Gastroesophageal sphincter (tissue), 4 donors: ENCODE results near the gene NAT8L. TPM values are rescaled to one million over a fixed set of nuclear protein-coding genes. Genes with fewer than 3 reads are reported as not detected.

Source experiments
- ATAC-seq: fragments of 150-250 bp; one replicate; pipeline ENCODE4 v1.9.1; 2016; ENCODE audit warnings: mild to moderate bottlenecking, moderate library complexity
- H3K27ac ChIP-seq, 4 donors: fragments of 200-600 bp; sonication (generic) in 3 of 4; 1 replicate in 3 of 4; 2 replicates in 1 of 4; pipeline ENCODE4 v1.5.1; 2016 to 2019
- H3K27me3 ChIP-seq: fragments of 200-600 bp; sonication (generic); one replicate; pipeline ENCODE4 v1.5.1; 2019
- H3K36me3 ChIP-seq, 2 donors: fragments of 200-600 bp; sonication (generic); one replicate each; pipeline ENCODE4 v1.5.1; 2019; ENCODE audit warnings: control low read depth in 1 of 2
- H3K4me1 ChIP-seq, 3 donors: fragments of 200-600 bp; sonication (generic); 1 replicate in 2 of 3; 2 replicates in 1 of 3; pipeline ENCODE4 v1.5.1; 2016 to 2019; ENCODE audit warnings: control low read depth in 2 of 3
- H3K4me3 ChIP-seq, 2 donors: fragments of 200-600 bp; sonication (generic); one replicate each; pipeline ENCODE4 v1.5.1; 2019; ENCODE audit warnings: mild to moderate bottlenecking in 1 of 2, moderate library complexity in 1 of 2
- H3K9me3 ChIP-seq, 3 donors: fragments of 200-600 bp; sonication (generic); one replicate each; pipeline ENCODE4 v1.5.1; 2017 to 2019; ENCODE audit warnings: control low read depth in 2 of 3
- CTCF ChIP-seq, 4 experiments: fragments of 200-600 bp in 2 of 4; fragments of 450-650 bp in 2 of 4; sonication (generic) in 1 of 4; IDR thresholded peaks; one replicate each; pipeline ENCODE4 v1.5.1; 2017 to 2019; ENCODE audit warnings: antibody characterized with exemption in 4 of 4, mild to moderate bottlenecking in 2 of 4, moderate library complexity in 2 of 4
- EP300 ChIP-seq: sonication (generic); formaldehyde crosslinking; IDR thresholded peaks from one replicate; pipeline ENCODE4 v1.6.1; 2017; ENCODE audit warnings: antibody characterized with exemption, mild to moderate bottlenecking
- POLR2A ChIP-seq, 2 donors: fragments of 450-650 bp; IDR thresholded peaks; one replicate each; pipeline ENCODE4 v1.6.1; 2017; ENCODE audit warnings: antibody characterized with exemption in 2 of 2, mild to moderate bottlenecking in 2 of 2, moderate library complexity in 1 of 2
- POLR2AphosphoS5 ChIP-seq: sonication (generic); formaldehyde crosslinking; IDR thresholded peaks from one replicate; pipeline ENCODE4 v1.6.1; 2017; ENCODE audit warnings: antibody characterized with exemption
- WGBS, 2 donors: methylation state at CpG; one replicate each; pipeline ENCODE4 v1.1.5; 2018; ENCODE audit warnings: low coverage in 1 of 2; 5-methylcytosine and 5-hydroxymethylcytosine counted together
- total RNA-seq, 4 donors: library from RNA; depleted of rRNA; stranded (reverse); fragments of >200 nt; gene quantifications; one replicate each; pipeline ENCODE4 v1.1.0, GENCODE V29; 2016

Gene NAT8L
- total RNA-seq, 4 donors from 2014 or later: 0.15 to 0.40 (median 0.35) TPM; not detected in 1

- TF ChIP-seq POLR2AphosphoS5 (no peak), EP300 (no peak), CTCF (IDR thresholded peaks at IDR 0.05) (no peak)
- Histone ChIP-seq H3K9me3 (no peaks in the 10 kb centered on the region), H3K27me3 (peaks cover 98% of the 10 kb centered on the region), H3K27ac (no peak overlapping the region), H3K4me1 (peaks cover 0 to under 1% (median 0%) of the 10 kb centered on the region in 3 donors), H3K36me3 (no peaks in the 10 kb centered on the region), H3K4me3 (no peak overlapping the region)
- ATAC-seq: no peak
- WGBS, 2 donors: 100% methylated on average over 3 of the region's 15 CpGs; no CpG with 5 or more reads in 1 of the 2 donors
Observed at GRCh38 chr4:2066011-2066551, 7.0 kb downstream of the NAT8L start.

- no peak overlapping the region for H3K4me3 ChIP-seq
- no CpG with 5 or more reads among the region's 29 CpGs for WGBS, 2 donors
- TF ChIP-seq POLR2AphosphoS5 (no peak), EP300 (no peak), CTCF (IDR thresholded peaks at IDR 0.05) (no peak), POLR2A (IDR thresholded peaks at IDR 0.05) (no peak)
- ATAC-seq: no peak
- no peaks in the 10 kb centered on the region for H3K36me3 ChIP-seq
- H3K4me1 ChIP-seq: no peaks in the 10 kb centered on the region
- H3K27ac ChIP-seq: no peak overlapping the region
- H3K27me3 ChIP-seq: peaks cover 91% of the 10 kb centered on the region
- H3K9me3 ChIP-seq: no peaks in the 10 kb centered on the region
Observed at GRCh38 chr4:2066571-2067445, 7.7 kb downstream of the NAT8L start.

GRCh38 chr4:2067446-2068197 lies 8.5 kb downstream of the NAT8L start:
- Histone ChIP-seq H3K4me1 (no peaks in the 10 kb centered on the region), H3K27ac (no peak overlapping the region), H3K27me3 (peaks cover 82% of the 10 kb centered on the region), H3K9me3 (no peaks in the 10 kb centered on the region), H3K4me3 (no peak overlapping the region), H3K36me3 (no peaks in the 10 kb centered on the region)
- TF ChIP-seq POLR2A (IDR thresholded peaks at IDR 0.05) (no peak), POLR2AphosphoS5 (no peak)
- WGBS, 2 donors: 69 to 71% methylated on average over 2 to 4 of the region's 26 CpGs
- ATAC-seq: no peak

- WGBS, 2 donors: 93 to 94% methylated on average over 11 to 13 of the region's 13 CpGs
- Histone ChIP-seq H3K4me3 (no peak overlapping the region), H3K27ac (no peak overlapping the region), H3K36me3 (no peaks in the 10 kb centered on the region), H3K4me1 (no peaks in the 10 kb centered on the region), H3K9me3 (no peaks in the 10 kb centered on the region), H3K27me3 (peaks cover 77% of the 10 kb centered on the region)
- no peak for ATAC-seq
- no peak for TF ChIP-seq POLR2AphosphoS5
- TF ChIP-seq POLR2A (IDR thresholded peaks at IDR 0.05): no peak
- TF ChIP-seq EP300: no peak
- no peak for TF ChIP-seq CTCF (IDR thresholded peaks at IDR 0.05)
Observed at GRCh38 chr4:2068198-2068470, 9.0 kb downstream of the NAT8L start.

- H3K36me3 ChIP-seq: no peaks in the 10 kb centered on the region
- no peak for ATAC-seq
- H3K27me3 ChIP-seq: peaks cover 73% of the 10 kb centered on the region
- H3K27ac ChIP-seq: no peak overlapping the region
- WGBS, 2 donors: 81 to 93% methylated on average over 2 to 3 of the region's 11 CpGs
- H3K4me1 ChIP-seq: no peaks in the 10 kb centered on the region
- no peak overlapping the region for H3K4me3 ChIP-seq
- H3K9me3 ChIP-seq: no peaks in the 10 kb centered on the region
- TF ChIP-seq POLR2A (IDR thresholded peaks at IDR 0.05) (no peak), POLR2AphosphoS5 (no peak), CTCF (IDR thresholded peaks at IDR 0.05) (no peak), EP300 (no peak)
Observed at GRCh38 chr4:2068566-2068965, 9.4 kb downstream of the NAT8L start.
